ENCODE results near the gene CIPC.
A peak's percentile ranks its signal among the peaks of the same experiment; 100 is the strongest.

CIPC gene

GRCh38 chr14:77128414-77128891 is 30.4 kb downstream of the CIPC start:
- peak; percentile 33 for DNase-seq

DNA sequence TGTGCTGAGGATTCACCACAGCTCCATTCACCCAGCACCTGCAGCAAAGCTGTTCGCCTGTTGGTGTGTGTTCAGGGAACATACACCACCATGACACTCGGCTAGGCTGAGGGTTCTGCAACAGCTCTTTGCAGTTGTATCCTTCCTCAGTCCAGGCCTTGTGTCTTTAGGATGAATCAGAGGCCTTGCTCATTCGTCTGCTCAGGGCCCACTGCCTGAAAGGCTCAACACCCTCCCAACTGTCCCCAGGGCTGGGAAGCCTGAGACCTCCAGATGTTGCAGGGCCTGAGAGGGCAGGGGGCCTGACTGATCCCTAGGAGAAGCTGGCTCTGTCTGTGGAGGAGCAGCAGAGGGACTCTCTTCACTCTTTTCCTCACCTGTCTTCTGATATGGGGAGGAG is 32.3 kb downstream of the CIPC start:
- no peak for DNase-seq

DNA sequence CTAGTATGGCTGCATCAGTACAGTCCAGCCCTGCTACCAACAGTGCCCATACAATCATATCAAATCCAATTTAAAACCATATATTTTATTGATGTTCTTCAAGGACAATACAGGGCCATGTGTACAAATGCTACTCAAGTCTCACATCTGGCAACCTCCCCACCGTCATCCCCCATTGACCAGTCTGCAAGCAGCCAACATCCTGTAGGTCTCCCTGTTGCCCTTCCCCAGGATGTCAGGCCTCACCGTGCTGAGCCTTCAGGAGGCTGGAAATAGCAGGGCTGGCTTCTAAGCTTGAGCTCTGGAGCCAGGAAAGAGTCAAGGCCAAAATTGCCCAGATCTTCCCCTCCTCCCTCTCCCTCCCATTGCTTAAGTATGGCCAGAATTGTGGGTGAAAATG is 33.1 kb downstream of the CIPC start:
- no peak for DNase-seq

- no peak for DNase-seq
Measured at GRCh38 chr14:77131871-77132486, 33.9 kb downstream of the CIPC start.

GRCh38 chr14:77133720-77134338 is 35.8 kb downstream of the CIPC start:
- DNase-seq: no peak

GRCh38 chr14:77139022-77139421 is 41.0 kb downstream of the CIPC start:
- no peak for DNase-seq

GRCh38 chr14:77139540-77140358 is 41.7 kb downstream of the CIPC start:
- DNase-seq: peak; percentile 38

DNA sequence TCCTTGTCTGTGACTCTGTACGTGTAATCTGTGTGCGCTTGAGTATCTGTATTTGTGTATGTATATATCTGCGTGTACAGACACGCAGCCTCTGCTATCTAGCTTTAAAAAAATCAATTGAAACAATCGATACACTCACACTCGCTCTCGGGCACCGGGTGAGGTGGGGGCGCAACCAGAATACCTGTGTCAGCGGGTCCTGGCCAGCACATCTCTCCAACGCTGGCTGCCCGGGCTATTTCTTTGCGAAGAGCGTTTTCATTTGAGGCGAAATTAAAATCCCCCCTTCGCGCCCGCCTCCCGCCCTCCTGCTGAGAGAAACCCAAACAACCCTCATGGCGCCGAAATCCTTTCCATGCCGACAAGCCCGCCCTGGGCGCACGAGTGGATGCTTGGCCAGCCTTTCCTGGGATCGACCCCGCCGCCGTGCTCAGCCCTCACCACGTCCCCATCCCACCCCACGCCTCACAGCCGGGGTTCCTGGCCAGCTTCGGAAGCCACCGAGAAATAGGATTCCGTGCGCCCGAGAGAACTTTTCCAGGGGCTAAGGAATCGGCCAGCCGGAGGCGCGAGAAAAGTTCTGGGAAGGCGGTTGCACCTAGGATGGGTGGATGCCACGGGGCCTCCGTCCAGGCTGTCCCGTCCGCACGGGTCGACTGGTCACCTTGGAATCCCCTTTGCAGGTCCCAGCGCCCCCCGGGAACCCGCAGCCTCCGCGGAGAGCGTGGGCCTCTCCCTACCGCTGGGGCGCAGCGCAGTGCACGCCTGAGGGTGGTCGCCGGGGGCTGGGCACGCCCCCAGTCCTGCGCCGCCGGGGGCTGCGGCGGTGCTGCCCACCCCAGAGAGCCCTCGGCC is 42.5 kb downstream of the CIPC start:
- peak; percentile 59 for DNase-seq

DNA sequence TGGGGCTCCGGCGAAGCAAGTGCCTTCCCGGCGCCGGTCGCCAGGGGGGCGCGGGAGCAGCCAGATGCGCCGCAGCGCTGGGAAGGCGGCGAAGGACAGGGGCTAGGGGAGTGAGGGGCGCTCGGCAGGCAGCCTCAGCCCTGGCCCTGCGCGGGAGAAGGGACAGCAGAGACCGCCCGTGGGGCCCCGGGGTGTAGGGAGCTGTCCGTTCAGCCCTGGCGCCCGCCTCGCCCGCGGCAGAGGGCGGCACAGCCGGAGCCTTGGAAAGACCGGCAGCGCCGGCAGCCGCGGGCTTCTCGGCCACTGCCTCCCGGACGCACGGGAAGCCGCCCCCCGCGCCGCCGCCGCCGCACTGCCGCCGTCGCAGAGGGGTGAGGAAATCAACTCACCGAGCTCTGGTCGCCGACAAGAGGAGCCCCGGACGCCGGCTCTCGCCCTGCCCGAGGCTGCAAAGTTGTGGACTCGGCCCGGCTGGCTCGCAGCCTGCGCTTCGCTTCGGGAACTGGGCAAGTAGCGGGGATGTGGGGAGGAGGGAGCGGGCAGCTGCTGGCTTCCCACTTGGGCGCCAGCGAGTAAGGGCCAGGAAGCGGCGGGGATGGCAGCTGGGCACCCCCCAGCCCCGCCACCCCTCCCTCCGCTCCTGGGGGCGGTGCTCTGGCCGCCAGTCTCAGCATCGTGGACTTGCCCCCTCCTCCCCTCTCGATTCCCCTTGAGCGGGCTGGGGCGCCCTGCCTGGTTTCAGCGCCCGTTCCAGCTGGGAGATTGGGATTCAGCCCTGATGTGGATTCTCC is 43.4 kb downstream of the CIPC start, which contains the start of gene ZDHHC22:
Gene ZDHHC22 (minus strand): TSS at position 578 of the 791 bp plus-strand sequence. CDS start 2,053 bp downstream, outside the sequence.
- peak; percentile 89 for DNase-seq

DNA sequence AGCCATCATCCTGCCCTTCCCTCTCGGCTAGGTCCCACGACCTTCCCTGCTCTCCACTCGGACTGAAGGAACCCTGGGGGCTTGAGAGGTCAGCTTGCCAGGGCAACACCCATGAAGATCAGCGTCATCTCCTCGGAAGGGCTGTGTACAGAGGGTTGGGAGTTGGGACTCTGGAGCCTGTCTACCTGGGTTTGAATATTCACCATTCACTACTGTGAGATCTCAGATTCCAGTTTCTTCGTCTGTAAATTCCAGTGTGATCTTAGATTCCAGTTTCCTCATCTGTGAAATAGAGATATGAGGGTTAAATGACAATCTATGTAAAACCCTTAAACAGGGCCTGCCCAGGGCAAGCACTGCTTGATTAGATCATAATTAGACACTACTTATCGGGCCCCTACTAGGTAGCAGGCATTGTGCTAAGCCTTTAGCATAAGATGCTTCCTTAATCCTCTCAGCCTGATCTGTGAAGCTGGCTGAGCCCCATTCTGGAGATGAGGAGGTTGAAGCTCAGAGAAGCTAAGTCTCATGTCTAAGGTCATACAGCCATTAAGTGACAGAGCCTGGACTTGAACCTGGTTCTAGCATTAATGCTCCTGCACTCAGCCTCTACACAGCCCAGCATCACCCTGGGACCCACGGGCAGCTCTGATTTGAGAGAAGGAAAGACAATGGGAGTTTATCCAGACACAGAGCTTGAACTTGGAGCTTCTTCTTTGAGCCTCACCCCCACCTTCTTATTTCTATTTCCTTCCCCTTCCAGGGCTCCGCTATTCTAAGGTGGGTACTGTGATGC is 44.1 kb downstream of the CIPC start:
- DNase-seq: peak; percentile 42

DNA sequence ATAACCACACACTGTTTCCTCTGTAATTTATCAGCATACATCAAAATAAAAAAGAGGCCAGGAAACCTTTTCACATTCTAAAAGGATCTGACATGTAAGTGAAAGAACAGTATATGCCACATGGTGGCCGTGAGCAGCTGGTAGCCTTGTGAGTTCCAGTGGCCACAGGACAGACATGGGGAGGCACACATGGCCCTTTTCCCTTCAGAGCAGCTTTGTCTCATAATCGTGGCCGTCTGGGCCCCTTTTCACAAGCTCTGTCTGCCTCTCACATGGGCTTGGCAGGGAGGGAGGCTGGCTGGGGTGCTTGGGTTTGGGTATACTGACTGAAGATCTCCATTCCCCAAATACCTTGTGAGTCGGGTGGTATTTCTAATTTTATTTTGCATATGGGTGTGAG is 45.0 kb downstream of the CIPC start:
- DNase-seq: peak; percentile 49

GRCh38 chr14:77144412-77145115 is 46.5 kb downstream of the CIPC start:
- DNase-seq: no peak

DNA sequence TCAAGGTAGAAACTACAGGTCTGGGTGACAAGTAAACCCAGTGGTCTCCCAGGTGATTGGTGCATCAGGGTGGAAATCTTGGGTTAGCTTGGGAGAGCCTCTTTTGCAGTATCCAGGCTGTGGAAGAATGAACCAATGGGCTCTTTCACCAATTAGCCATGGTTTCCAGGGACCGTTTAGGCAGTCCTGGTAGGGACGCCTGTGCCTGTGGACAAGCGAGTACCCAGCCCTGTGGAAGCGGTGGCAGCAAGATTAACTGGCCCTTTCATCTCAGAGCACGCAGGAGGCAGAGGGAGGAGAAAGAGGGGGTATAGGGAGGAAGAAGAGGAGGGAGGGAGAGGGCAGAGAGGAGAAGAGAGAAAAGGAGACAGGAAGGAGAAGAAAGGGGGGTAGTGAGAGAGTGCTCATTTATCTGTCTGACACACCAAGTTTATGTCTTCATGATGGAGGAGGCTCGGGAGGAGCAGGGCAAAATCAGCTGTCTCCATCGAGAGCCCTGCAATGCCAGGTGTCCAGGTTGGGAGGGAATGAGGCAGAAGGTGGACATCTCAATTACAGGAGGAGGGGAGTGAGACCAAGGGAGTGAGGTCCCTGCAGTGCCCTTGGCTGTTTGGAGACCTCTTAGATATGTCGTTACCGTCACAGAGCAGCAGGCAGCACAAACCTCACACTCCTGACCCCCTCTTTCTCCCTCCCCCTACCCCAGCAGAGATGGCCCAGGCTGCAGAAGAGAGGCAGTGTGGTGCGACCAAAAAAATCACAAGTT is 48.1 kb downstream of the CIPC start:
- DNase-seq: no peak

GRCh38 chr14:77148510-77149231 is 50.6 kb downstream of the CIPC start:
- peak; percentile 43 for DNase-seq

DNA sequence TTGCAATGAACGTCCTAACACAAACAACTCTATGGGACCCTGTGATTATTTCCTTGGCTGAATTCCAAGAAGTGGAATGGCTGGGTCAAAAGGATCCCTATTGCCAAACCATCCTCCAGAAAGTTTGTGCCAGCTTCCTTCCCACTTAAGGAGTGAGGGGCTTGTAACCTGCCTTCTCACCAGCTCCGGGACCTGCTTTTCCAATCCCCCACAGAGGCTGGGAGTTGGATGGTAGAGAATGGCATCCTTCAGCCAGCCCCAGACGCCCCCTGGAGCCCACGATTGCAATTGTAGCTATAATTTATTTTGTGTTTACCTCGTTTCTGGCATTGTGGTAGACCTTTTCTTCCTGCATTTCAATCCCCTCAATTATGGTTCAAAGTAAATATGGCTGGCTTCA is 53.2 kb downstream of the CIPC start:
- peak; percentile 61 for DNase-seq

DNA sequence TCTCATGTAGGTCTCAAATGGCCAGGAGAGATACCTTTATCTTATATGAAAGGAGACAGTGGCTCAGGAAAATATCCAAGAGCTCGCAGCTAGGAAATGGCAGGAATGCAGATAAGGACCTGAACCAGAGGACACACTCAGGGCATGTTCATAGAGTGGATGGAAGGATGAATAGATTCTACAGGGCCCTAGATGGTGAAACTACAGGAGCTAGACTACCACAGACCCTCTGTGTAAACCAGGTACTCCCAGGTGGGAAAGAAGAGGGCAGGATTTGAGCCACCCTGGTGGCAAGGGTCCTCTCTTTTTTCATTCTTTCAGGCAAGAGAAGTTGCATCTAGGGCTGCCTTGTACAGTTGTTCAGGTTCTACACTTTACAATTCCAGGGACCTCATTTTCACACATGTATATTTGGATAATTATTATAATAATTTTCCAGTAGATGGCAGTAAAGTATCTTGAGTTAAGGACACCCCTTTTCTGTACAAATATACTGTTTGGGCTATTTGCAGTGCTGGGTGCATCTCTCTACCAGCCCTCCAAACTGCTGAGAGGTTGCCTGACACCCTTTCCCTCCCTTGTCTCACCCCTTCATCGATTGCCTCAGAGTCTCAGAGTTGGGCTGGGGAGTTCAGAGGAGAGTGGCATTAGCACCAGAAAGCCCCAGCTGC is 54.0 kb downstream of the CIPC start:
- peak; percentile 58 for DNase-seq

DNA sequence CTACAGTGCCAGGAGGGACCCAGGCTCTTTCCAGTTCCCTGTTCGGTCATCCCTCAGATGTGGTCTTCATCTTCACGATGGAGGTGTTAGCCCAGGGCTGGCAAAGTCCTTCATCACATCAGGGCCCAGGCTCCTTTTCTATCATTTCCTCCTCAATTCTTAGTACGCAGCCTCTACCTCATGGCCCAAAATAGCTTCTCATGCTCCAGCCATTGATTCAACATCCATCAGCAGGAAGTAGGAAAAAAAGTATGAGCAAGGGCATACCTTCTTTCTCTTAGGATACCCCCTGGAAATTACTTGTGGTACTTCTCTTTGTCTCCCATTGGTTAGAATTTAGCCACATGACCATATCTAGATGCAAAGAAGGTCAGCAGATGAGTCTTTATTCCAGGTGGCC is 55.7 kb downstream of the CIPC start:
- DNase-seq: no peak

DNA sequence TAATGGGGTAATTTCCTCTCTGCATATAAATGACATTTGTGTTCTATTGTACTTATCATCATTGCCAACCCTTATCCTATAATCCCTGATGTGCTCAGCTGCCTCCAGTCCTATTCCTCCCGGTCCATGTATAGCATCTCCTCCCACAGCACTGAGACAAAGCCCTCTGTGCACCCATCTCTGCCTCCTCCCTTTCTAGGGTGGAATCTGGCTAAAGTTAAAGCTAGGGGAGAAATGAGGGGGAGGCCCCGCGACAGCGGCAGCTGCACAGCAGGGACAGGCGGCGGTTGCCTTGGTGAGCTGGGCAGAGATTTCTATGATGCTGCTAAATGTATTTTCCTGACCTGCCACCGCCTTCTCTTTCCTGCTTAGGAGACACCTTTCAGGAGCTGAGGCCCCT is 56.4 kb downstream of the CIPC start:
- peak; percentile 69 for DNase-seq

Data from NCI-H1092 treated with DMSO at 0.1 percent for 48 hours (cell line).